ENCODE data around the gene KRTAP9-6. TPM values are rescaled to one million over a fixed set of nuclear protein-coding genes. Genes with fewer than 3 reads are reported as not detected.

Gene KRTAP9-6
- total RNA-seq, 2 experiments from 2014 or later: not detected

DNA sequence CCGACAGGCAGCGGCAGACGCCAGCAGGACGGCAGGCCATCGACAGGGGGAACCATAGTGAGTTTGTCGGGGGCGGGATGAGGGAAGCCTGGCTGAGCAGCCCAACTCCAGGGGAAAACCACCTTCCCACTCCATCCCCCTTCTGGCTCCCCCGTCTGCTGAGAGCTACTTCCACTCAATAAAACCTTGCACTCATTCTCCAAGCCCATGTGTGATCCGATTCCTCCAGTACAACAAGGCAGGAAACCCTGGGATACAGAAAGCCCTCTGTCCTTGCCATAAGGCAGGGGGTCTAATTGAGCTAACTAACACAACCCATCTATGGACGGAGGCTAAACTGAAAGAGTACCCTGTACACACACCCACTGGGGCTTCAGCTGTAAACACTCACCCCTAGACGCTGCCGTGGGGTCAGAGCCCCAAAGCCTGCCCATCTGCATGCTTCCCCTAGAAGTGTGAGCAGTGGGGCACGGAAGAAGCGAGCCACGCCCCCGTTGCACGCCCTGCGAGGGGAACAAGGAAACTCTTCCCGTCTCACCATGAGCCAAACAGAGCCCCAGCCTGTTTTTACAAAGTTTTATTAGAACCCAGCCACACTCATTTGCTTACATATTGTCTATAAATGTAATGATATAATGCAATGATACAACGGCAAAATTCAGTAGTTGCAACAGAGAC is 33.4 kb downstream of the KRTAP9-6 start:
- no peak overlapping the region for H3K4me3 Mint-ChIP-seq
- DNase-seq: no peak
- no peaks in the 10 kb centered on the region for H3K27me3 Mint-ChIP-seq
- peaks cover 5% of the 10 kb centered on the region for H3K9me3 Mint-ChIP-seq
- H3K27ac Mint-ChIP-seq: no peak overlapping the region
- no peaks in the 10 kb centered on the region for H3K36me3 Mint-ChIP-seq
- H3K4me1 Mint-ChIP-seq: peaks cover 12% of the 10 kb centered on the region

DNA sequence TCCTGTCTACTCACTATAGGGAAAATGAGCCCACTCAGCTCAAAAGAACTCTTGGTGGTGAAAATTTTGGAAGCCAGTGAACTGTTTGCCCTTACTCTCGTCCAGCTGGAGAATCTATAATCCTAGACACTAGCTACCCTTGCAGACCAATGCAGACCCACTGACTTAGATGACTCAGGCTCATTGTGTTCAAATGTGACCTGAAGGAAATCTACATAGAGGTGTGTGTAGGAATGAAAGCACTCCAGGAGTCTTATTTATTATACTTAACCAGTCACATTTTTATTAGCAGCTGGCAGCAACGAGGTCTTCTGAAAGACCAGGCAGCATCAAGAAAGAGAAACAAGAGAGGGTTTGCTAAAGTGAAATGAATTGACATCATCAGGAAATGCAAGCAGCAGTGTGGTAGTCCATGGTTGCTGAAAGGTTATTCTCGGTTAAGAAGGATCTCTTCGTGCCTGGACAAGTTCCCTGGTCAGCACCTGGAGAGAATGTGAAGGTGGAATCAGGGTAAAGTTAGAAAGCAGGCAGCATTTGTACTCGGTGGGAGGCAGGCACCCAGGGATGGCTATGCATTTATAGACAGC is 36.1 kb downstream of the KRTAP9-6 start:
- no peak for DNase-seq
- H3K36me3 Mint-ChIP-seq: no peaks in the 10 kb centered on the region
- H3K4me3 Mint-ChIP-seq: no peak overlapping the region
- peaks cover 5% of the 10 kb centered on the region for H3K9me3 Mint-ChIP-seq
- H3K27ac Mint-ChIP-seq: no peak overlapping the region
- H3K27me3 Mint-ChIP-seq: no peaks in the 10 kb centered on the region
- H3K4me1 Mint-ChIP-seq: peaks cover 12% of the 10 kb centered on the region

DNA sequence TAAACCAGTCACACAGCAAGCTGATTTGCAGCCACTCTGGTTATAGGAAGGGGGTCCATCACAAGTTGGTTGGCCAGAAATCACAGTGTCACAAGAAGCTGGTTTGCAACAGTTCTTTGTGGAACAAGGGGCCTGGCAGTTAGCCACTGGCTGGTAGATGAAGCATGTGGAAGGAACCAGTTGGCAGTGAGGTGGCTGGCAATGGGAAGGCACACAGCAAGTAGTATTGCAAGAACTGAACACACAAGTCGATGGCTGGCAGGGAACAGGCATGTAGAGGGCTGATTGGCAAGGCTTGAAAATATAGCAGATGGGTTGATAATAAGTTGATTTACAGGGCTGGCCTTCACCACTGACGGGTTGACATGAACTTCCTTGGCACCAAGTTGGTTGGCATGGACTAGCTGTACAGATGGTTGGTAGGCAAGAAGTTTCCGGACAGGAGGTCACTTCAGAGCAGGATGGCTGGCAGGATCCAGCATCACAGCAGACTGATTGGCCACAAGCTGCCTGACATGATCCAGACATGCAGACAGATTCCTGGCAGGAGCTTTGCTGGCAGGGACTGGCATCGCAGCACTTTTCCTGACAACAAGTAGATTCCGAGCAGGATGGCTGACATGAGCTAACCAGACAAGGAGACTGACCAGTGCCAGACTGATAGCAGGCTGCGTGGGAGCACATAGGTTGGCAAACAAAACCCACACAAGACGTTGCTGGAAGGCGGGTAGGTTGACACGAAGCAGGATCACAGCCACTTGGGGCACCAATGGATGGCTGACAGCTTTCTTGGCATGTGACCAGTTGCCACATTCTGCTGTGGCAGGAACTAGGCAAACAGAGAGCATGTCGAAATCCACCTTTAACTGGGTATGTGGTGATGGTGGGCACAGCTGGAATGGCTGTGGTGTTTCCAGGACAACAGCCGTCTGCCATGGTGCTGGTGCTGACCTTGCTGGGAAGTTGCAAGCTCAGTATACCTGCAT is 37.0 kb downstream of the KRTAP9-6 start, which contains the start of gene KRTAP29-1:
Gene KRTAP29-1 (minus strand): TSS at position 936 of the 986 bp plus-strand sequence. CDS start 0 bp downstream, at position 936.
- no peak for DNase-seq
- H3K4me3 Mint-ChIP-seq: no peak within 1 kb of the TSS
- H3K27me3 Mint-ChIP-seq: no peaks in the 10 kb centered on the region
- H3K9me3 Mint-ChIP-seq: peaks cover 5% of the 10 kb centered on the region
- H3K4me1 Mint-ChIP-seq: peaks cover 19% of the 10 kb centered on the region
- no peaks in the 10 kb centered on the region for H3K36me3 Mint-ChIP-seq
- H3K27ac Mint-ChIP-seq: no peak within 1 kb of the TSS

- no peak for DNase-seq
- no peaks in the 10 kb centered on the region for H3K27me3 Mint-ChIP-seq
- peaks cover 5% of the 10 kb centered on the region for H3K9me3 Mint-ChIP-seq
- H3K36me3 Mint-ChIP-seq: no peaks in the 10 kb centered on the region
- no peak overlapping the region for H3K4me3 Mint-ChIP-seq
- H3K27ac Mint-ChIP-seq: no peak overlapping the region
- H3K4me1 Mint-ChIP-seq: peaks cover 26% of the 10 kb centered on the region
Measured at GRCh38 chr17:41302981-41303380, 37.8 kb downstream of the KRTAP9-6 start.

DNA sequence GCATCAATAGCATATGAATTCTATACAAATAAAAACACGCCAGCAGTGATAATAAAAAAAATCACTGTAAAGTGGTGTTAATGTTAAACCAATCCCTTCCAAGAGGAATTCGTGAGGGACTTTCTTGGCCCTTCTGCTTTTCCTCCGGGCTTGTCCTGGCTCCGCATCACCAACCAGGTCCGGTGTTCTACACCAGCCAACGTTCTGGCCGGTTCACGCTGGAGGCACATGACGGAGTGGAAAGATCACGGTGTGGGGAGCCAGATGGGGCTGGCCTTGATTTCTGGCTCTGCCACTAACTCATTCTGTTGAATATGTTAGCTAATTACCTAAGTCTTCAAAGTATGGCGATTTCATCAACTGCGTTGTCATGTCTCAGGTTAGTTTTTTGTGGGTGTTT is 38.9 kb downstream of the KRTAP9-6 start:
- no peak overlapping the region for H3K4me3 Mint-ChIP-seq
- H3K36me3 Mint-ChIP-seq: no peaks in the 10 kb centered on the region
- peaks cover 37% of the 10 kb centered on the region for H3K4me1 Mint-ChIP-seq
- DNase-seq: no peak
- no peak overlapping the region for H3K27ac Mint-ChIP-seq
- peaks cover 5% of the 10 kb centered on the region for H3K9me3 Mint-ChIP-seq
- H3K27me3 Mint-ChIP-seq: no peaks in the 10 kb centered on the region

DNA sequence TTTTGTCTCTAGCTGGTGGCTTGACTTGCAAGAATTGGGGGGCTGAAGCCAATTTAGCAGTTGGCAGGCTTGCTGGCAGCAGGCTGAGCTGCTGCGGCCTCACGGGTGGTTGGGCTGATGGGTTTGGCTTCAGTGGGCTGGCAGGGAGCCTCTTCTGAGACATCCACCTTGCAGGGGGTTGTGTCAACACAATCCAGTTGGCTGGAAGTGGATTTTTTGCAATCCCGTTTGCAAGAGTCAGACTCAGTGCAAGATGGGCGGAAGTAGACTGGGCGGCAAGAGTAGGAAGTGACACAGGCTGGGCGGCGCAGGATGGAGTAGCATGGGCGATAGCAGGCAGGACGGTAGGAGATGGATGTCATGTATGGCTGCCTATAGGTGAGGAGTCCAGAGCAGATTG is 42.5 kb downstream of the KRTAP9-6 start:
- H3K9me3 Mint-ChIP-seq: peaks cover 1% of the 10 kb centered on the region
- no peak overlapping the region for H3K27ac Mint-ChIP-seq
- H3K27me3 Mint-ChIP-seq: no peaks in the 10 kb centered on the region
- H3K4me3 Mint-ChIP-seq: no peak overlapping the region
- H3K4me1 Mint-ChIP-seq: peaks cover 40% of the 10 kb centered on the region
- DNase-seq: no peak
- no peaks in the 10 kb centered on the region for H3K36me3 Mint-ChIP-seq

DNA sequence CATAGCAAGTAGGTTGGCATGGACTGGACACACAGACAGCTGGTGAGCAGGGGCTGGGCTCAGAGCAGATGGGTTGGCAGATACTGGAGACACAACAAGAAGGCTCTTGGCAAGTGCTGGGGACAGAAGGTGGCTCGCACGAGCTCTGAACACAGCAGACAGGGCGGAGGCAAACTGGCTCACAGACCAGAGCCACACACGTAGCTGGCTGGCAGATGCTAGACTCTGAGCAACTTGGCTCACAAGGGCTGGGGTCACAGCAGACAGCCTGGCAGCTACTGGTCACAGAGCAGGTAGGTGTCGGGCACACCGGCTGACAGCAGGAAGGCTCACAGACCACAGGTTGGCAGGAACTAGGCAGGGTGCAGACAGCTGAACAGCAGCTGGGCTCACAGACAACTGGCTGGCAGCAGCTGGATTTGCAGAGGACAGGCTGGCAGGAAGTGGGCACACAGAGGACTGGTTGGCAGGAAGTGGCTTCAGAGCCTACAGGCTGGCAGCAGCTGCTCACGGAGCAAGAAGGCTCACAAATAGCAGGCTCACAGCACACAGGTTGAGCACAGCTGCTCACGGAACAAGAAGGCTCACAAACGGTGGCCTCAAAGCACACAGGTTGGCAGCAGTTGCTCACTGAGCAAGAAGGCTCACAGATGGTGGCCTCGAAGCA is 43.2 kb downstream of the KRTAP9-6 start:
- peak overlapping the region; percentile 49 for H3K4me3 Mint-ChIP-seq
- H3K9me3 Mint-ChIP-seq: peaks cover 1% of the 10 kb centered on the region
- H3K36me3 Mint-ChIP-seq: no peaks in the 10 kb centered on the region
- H3K27me3 Mint-ChIP-seq: no peaks in the 10 kb centered on the region
- peak overlapping the region; percentile 79 for H3K27ac Mint-ChIP-seq
- peaks cover 40% of the 10 kb centered on the region for H3K4me1 Mint-ChIP-seq
- peak; percentile 34 for DNase-seq

GRCh38 chr17:41308918-41309359 is 43.8 kb downstream of the KRTAP9-6 start, which contains the start of gene KRTAP16-1:
Gene KRTAP16-1, minus strand, starts transcription at chr17:41309309. Its CDS starts 56 bp downstream, at chr17:41309253.
- Mint-ChIP-seq H3K4me1 (peaks cover 40% of the 10 kb centered on the region), H3K9me3 (peaks cover 1% of the 10 kb centered on the region), H3K4me3 (peak within 1 kb of the TSS; percentile 49), H3K36me3 (no peaks in the 10 kb centered on the region), H3K27me3 (no peaks in the 10 kb centered on the region), H3K27ac (peak within 1 kb of the TSS; percentile 79)
- no peak for DNase-seq

DNA sequence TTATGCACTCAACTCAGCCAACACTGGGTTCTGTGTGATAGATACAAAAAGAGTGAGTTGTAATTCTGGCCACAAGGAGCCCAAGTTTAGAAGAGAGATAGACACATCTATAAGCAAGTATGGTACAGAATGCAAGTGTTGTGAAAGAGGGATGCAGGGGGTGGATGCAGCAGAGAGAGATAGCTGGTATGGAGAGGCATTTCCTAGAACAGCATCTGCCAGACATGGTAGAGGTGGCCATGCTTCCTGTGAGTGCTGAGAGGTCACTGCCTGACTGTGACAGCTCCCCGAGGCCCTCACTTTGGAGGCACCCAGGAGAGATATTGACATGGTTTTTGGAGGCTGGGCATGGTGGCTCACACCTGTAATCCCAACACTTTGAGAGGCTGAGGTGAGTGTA is 45.9 kb downstream of the KRTAP9-6 start:
- H3K27me3 Mint-ChIP-seq: no peaks in the 10 kb centered on the region
- H3K4me1 Mint-ChIP-seq: peaks cover 40% of the 10 kb centered on the region
- no peak for DNase-seq
- H3K36me3 Mint-ChIP-seq: no peaks in the 10 kb centered on the region
- no peak overlapping the region for H3K4me3 Mint-ChIP-seq
- no peak overlapping the region for H3K27ac Mint-ChIP-seq
- H3K9me3 Mint-ChIP-seq: peaks cover 1% of the 10 kb centered on the region

GRCh38 chr17:41315204-41315794 is 50.1 kb downstream of the KRTAP9-6 start, which contains the start of gene KRTAP17-1:
Gene KRTAP17-1, minus strand, starts transcription at chr17:41315710. Its CDS starts 60 bp downstream, at chr17:41315650.
- no peak for DNase-seq

More at GRCh38 chr17:41315204-41315794, 50.1 kb downstream of the KRTAP9-6 start, which contains the start of gene KRTAP17-1:
- Mint-ChIP-seq H3K9me3 (peaks cover 10% of the 10 kb centered on the region), H3K36me3 (peaks cover 10% of the 10 kb centered on the region), H3K27ac (peak within 1 kb of the TSS; percentile 17), H3K4me1 (peaks cover 10% of the 10 kb centered on the region), H3K4me3 (no peak within 1 kb of the TSS), H3K27me3 (no peaks in the 10 kb centered on the region)

Other genes with a start within 250 kb of the KRTAP9-6 start
- gene KRTAP1-5, start 238.2 kb upstream of the KRTAP9-6 start, total RNA-seq: not detected
- gene KRTAP1-4, start 235.2 kb upstream of the KRTAP9-6 start, total RNA-seq: not detected
- not detected for gene KRTAP1-3, start 230.5 kb upstream of the KRTAP9-6 start, total RNA-seq
- gene KRTAP1-1, start 223.9 kb upstream of the KRTAP9-6 start, total RNA-seq: not detected
- not detected for gene KRTAP2-1, start 218.1 kb upstream of the KRTAP9-6 start, total RNA-seq
- gene KRTAP2-2, start 210.1 kb upstream of the KRTAP9-6 start, total RNA-seq: not detected
- not detected for gene KRTAP2-3, start 205.3 kb upstream of the KRTAP9-6 start, total RNA-seq
- gene KRTAP2-4, start 199.5 kb upstream of the KRTAP9-6 start, total RNA-seq: not detected
- not detected for gene KRTAP4-7, start 181.2 kb upstream of the KRTAP9-6 start, total RNA-seq
- not detected for gene KRTAP4-8, start 167.2 kb upstream of the KRTAP9-6 start, total RNA-seq
- gene KRTAP4-16, start 163.2 kb upstream of the KRTAP9-6 start, total RNA-seq: not detected
- not detected for gene KRTAP4-9, start 160.0 kb upstream of the KRTAP9-6 start, total RNA-seq
- gene KRTAP4-11, start 147.0 kb upstream of the KRTAP9-6 start, total RNA-seq: not detected
- not detected for gene KRTAP4-12, start 141.2 kb upstream of the KRTAP9-6 start, total RNA-seq
- not detected for gene KRTAP4-6, start 124.8 kb upstream of the KRTAP9-6 start, total RNA-seq
- not detected for gene KRTAP4-5, start 115.6 kb upstream of the KRTAP9-6 start, total RNA-seq
- gene KRTAP4-4, start 104.6 kb upstream of the KRTAP9-6 start, total RNA-seq: not detected
- gene KRTAP4-3, start 97.2 kb upstream of the KRTAP9-6 start, total RNA-seq: not detected
- not detected for gene KRTAP4-2, start 87.2 kb upstream of the KRTAP9-6 start, total RNA-seq
- gene KRTAP4-1, start 80.5 kb upstream of the KRTAP9-6 start, total RNA-seq: not detected
- not detected for gene KRTAP9-1, start 75.5 kb upstream of the KRTAP9-6 start, total RNA-seq
- not detected for gene KRTAP9-2, start 38.7 kb upstream of the KRTAP9-6 start, total RNA-seq
- gene KRTAP9-3, start 32.9 kb upstream of the KRTAP9-6 start, total RNA-seq: not detected
- not detected for gene KRTAP9-8, start 27.4 kb upstream of the KRTAP9-6 start, total RNA-seq
- not detected for gene KRTAP9-4, start 15.7 kb upstream of the KRTAP9-6 start, total RNA-seq
- not detected for gene KRTAP9-9, start 10.0 kb upstream of the KRTAP9-6 start, total RNA-seq
- gene KRTAP9-7, start 10.3 kb downstream of the KRTAP9-6 start, total RNA-seq: not detected
- gene KRTAP29-1, start 37.5 kb downstream of the KRTAP9-6 start, total RNA-seq: not detected
- gene KRTAP16-1, start 43.9 kb downstream of the KRTAP9-6 start, total RNA-seq: not detected
- not detected for gene KRTAP17-1, start 50.3 kb downstream of the KRTAP9-6 start, total RNA-seq
- not detected for gene KRT33A, start 85.5 kb downstream of the KRTAP9-6 start, total RNA-seq
- not detected for gene KRT33B, start 104.4 kb downstream of the KRTAP9-6 start, total RNA-seq
- gene KRT34, start 116.9 kb downstream of the KRTAP9-6 start, total RNA-seq: not detected
- not detected for gene KRT31, start 132.2 kb downstream of the KRTAP9-6 start, total RNA-seq
- gene KRT37, start 159.2 kb downstream of the KRTAP9-6 start, total RNA-seq: not detected
- not detected for gene KRT38, start 175.6 kb downstream of the KRTAP9-6 start, total RNA-seq
- not detected for gene KRT32, start 202.0 kb downstream of the KRTAP9-6 start, total RNA-seq
- gene KRT35, start 215.8 kb downstream of the KRTAP9-6 start, total RNA-seq: not detected
- gene KRT36, start 224.5 kb downstream of the KRTAP9-6 start, total RNA-seq: not detected
- gene KRT13, start 240.2 kb downstream of the KRTAP9-6 start, total RNA-seq: not detected

All from activated naive CD8-positive, alpha-beta T cell treated with anti-CD3 and anti-CD28 coated beads for 36 hours (primary cell).